ENCODE measurements around the gene PARD3. TPM values are rescaled to one million over a fixed set of nuclear protein-coding genes. Genes with fewer than 3 reads are reported as not detected.

PARD3 gene
- total and polyA plus RNA-seq, 3 donors from 2014 or later, result 31.8 to 59.5 (median 49.5) TPM

- TF ChIP-seq CTCF (IDR thresholded peaks at IDR 0.05) (no peak), POLR2A (IDR thresholded peaks at IDR 0.05) (no peak)
- Histone ChIP-seq H3K4me3 (no peak overlapping the region), H3K27ac (no peak overlapping the region), H3K9me3 (no peaks in the 10 kb centered on the region), H3K4me1 (peaks cover 6% of the 10 kb centered on the region), H3K36me3 (ENCODE audit: low read depth, missing control alignments) (no peaks in the 10 kb centered on the region), H3K27me3 (no peaks in the 10 kb centered on the region)
- DNase-seq, result no peak
- WGBS, 2 donors, result 65 to 72% methylated on average over 7 of the region's 7 CpGs
- intact Hi-C loops (cut with DNase I; ENCODE audit: low total_unique reads), result no loop called here
Measured at GRCh38 chr10:34526758-34527730, 288.1 kb downstream of the PARD3 start.

GRCh38 chr10:34526186-34526585, 288.9 kb downstream of the PARD3 start:
- no peaks in the 10 kb centered on the region for H3K9me3 ChIP-seq
- intact Hi-C loops (cut with DNase I; ENCODE audit: low total_unique reads), result no loop called here
- H3K36me3 ChIP-seq (ENCODE audit: low read depth, missing control alignments), result no peaks in the 10 kb centered on the region
- DNase-seq, result no peak
- H3K27ac ChIP-seq, result no peak overlapping the region
- no peaks in the 10 kb centered on the region for H3K27me3 ChIP-seq
- WGBS, 2 donors, result 63 to 71% methylated on average over 3 of the region's 3 CpGs
- H3K4me3 ChIP-seq, result no peak overlapping the region
- TF ChIP-seq CTCF (IDR thresholded peaks at IDR 0.05), result no peak
- TF ChIP-seq POLR2A (IDR thresholded peaks at IDR 0.05), result no peak
- H3K4me1 ChIP-seq, result peaks cover 6% of the 10 kb centered on the region

- no peak for TF ChIP-seq POLR2A (IDR thresholded peaks at IDR 0.05)
- no peak for TF ChIP-seq CTCF (IDR thresholded peaks at IDR 0.05)
- H3K9me3 ChIP-seq, result no peaks in the 10 kb centered on the region
- DNase-seq, result no peak
- intact Hi-C loops (cut with DNase I; ENCODE audit: low total_unique reads), result no loop called here
- no peak overlapping the region for H3K27ac ChIP-seq
- no peaks in the 10 kb centered on the region for H3K36me3 ChIP-seq (ENCODE audit: low read depth, missing control alignments)
- H3K27me3 ChIP-seq, result no peaks in the 10 kb centered on the region
- peaks cover 6% of the 10 kb centered on the region for H3K4me1 ChIP-seq
- WGBS, 2 donors, result 83 to 88% methylated on average over 4 of the region's 4 CpGs
- H3K4me3 ChIP-seq, result no peak overlapping the region
Measured at GRCh38 chr10:34524369-34525091, 290.6 kb downstream of the PARD3 start.

- intact Hi-C loops (cut with DNase I; ENCODE audit: low total_unique reads), result no loop called here
- no peak for TF ChIP-seq CTCF (IDR thresholded peaks at IDR 0.05)
- no peak for TF ChIP-seq POLR2A (IDR thresholded peaks at IDR 0.05)
Measured at GRCh38 chr10:34523017-34523767, 291.9 kb downstream of the PARD3 start.

More at GRCh38 chr10:34523017-34523767, 291.9 kb downstream of the PARD3 start:
- H3K4me3 ChIP-seq, result no peak overlapping the region
- H3K4me1 ChIP-seq, result peaks cover 6% of the 10 kb centered on the region
- H3K27me3 ChIP-seq, result no peaks in the 10 kb centered on the region
- no peak for DNase-seq
- no peaks in the 10 kb centered on the region for H3K9me3 ChIP-seq
- no peaks in the 10 kb centered on the region for H3K36me3 ChIP-seq (ENCODE audit: low read depth, missing control alignments)
- no peak overlapping the region for H3K27ac ChIP-seq
- 91 to 93% methylated on average over 3 of the region's 3 CpGs for WGBS, 2 donors
